ENCODE measurements around the gene TMEM270. TPM values are rescaled to one million over a fixed set of nuclear protein-coding genes. Genes with fewer than 3 reads are reported as not detected.

Gene TMEM270
- total and polyA plus RNA-seq, 8 donors: not detected

GRCh38 chr7:73890555-73891147 is 29.7 kb downstream of the TMEM270 start:
- H3K27me3 ChIP-seq: peaks cover 0 to 23% (median 0%) of the 10 kb centered on the region in 3 donors
- intact Hi-C loops (cut with DNase I; ENCODE audit: low total_unique reads): no loop called here

GRCh38 chr7:73891178-73891885 is 30.4 kb downstream of the TMEM270 start:
- 63 to 72% (median 67%) methylated on average over 12 to 16 of the region's 16 CpGs for WGBS, 5 donors
- DNase-seq: no peak
- H3K4me1 ChIP-seq: peaks cover 26 to 59% (median 39%) of the 10 kb centered on the region in 4 donors
- H3K4me3 ChIP-seq: no peak overlapping the region
- intact Hi-C loops (cut with DNase I; ENCODE audit: low total_unique reads): no loop called here
- peaks cover 0 to 19% (median 0%) of the 10 kb centered on the region in 3 donors for H3K27me3 ChIP-seq
- H3K9me3 ChIP-seq: peaks cover 0 to 4% (median 0%) of the 10 kb centered on the region in 4 donors
- no peaks in the 10 kb centered on the region for H3K36me3 ChIP-seq
- H3K27ac ChIP-seq: peak overlapping the region in 4 of 5 donors; percentile 43 to 61 (median 56)
- TF ChIP-seq CTCF (IDR thresholded peaks at IDR 0.05) (no peak), EP300 (IDR thresholded peaks at IDR 0.05) (no peak), POLR2AphosphoS5 (IDR thresholded peaks at IDR 0.05) (no peak), POLR2A (IDR thresholded peaks at IDR 0.05) (no peak)

More at GRCh38 chr7:73890555-73891147, 29.7 kb downstream of the TMEM270 start:
- 85 to 91% (median 90%) methylated on average over 15 to 16 of the region's 16 CpGs for WGBS, 5 donors
- H3K27ac ChIP-seq: peak overlapping the region in 2 of 5 donors; percentile 8 to 43
- H3K4me3 ChIP-seq: no peak overlapping the region
- TF ChIP-seq CTCF (IDR thresholded peaks at IDR 0.05): no peak
- no peak for TF ChIP-seq POLR2A (IDR thresholded peaks at IDR 0.05)
- no peaks in the 10 kb centered on the region for H3K36me3 ChIP-seq
- no peak for DNase-seq
- H3K9me3 ChIP-seq: no peaks in the 10 kb centered on the region
- peaks cover 30 to 66% (median 43%) of the 10 kb centered on the region in 4 donors for H3K4me1 ChIP-seq

GRCh38 chr7:73892003-73892999 is 31.3 kb downstream of the TMEM270 start:
- intact Hi-C loops (cut with DNase I; ENCODE audit: low total_unique reads): no loop called here
- WGBS, 5 donors: 36 to 47% (median 40%) methylated on average over 11 of the region's 11 CpGs
- H3K36me3 ChIP-seq: no peaks in the 10 kb centered on the region
- H3K9me3 ChIP-seq: peaks cover under 1 to 14% (median 5%) of the 10 kb centered on the region in 4 donors
- H3K27me3 ChIP-seq: peaks cover 0 to 9% (median 0%) of the 10 kb centered on the region in 3 donors
- no peak overlapping the region for H3K4me3 ChIP-seq
- peak; percentile 46 to 67 for DNase-seq
- peak overlapping the region in 4 of 5 donors; percentile 43 to 73 (median 57) for H3K27ac ChIP-seq
- H3K4me1 ChIP-seq: peaks cover 17 to 49% (median 30%) of the 10 kb centered on the region in 4 donors
- TF ChIP-seq CTCF (IDR thresholded peaks at IDR 0.05) (no peak), EP300 (IDR thresholded peaks at IDR 0.05) (no peak), POLR2AphosphoS5 (IDR thresholded peaks at IDR 0.05) (no peak), POLR2A (IDR thresholded peaks at IDR 0.05) (no peak)
